ENCODE results near the gene DUSP16.
A peak's percentile ranks its signal among the peaks of the same experiment; 100 is the strongest.

DUSP16 gene

DNA sequence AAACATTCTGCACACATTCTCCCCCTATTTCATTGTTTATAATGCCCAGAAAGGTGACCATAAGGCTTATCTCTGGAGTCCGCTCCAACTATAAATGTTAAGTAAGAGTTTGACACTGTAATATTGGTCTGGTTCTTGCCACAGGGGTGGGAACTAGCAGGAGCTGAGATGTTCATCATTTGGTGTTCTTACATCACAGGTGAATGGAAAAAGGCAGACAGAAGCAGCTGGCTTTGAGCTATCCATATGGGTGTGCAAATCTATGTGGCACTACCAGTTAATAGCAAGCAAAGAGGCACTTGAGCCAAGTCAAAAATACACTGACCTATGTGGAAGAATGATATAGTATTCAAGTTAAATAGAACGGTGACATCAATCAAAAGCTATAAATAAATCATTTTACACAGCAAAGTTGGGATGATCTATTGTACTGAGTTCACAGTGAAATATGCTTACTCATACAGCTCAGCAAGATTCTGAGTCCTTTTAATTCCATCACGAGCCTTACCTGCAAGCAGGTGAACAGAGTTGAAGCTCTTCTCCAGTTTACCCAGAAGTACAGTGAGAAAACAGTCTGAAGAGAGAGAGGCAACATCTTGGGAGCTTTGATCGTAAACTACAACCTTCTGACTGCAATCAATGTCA lies 43.2 kb downstream of the DUSP16 start:
- no peak overlapping the region for H3K27ac ChIP-seq (replicated peaks; ENCODE audit: low read length)
- H3K23ac ChIP-seq (ENCODE audit: low read depth, low read length, poor library complexity) = no peak overlapping the region
- H2BK12ac ChIP-seq (ENCODE audit: low read length) = no peak overlapping the region
- no peak overlapping the region for H2AFZ ChIP-seq (ENCODE audit: low read length)
- no peak overlapping the region for H3K4ac ChIP-seq (ENCODE audit: low read length)
- no CpG with 5 or more reads among the region's 4 CpGs for WGBS, 2 donors (ENCODE audit: extremely low coverage in 2 of 2, insufficient read length in 2 of 2, insufficient replicate concordance in 1 of 2)
- H2BK15ac ChIP-seq (ENCODE audit: low read length) = no peak overlapping the region
- H3K36me3 ChIP-seq (replicated peaks in 1 of 2; ENCODE audit: control insufficient read depth in 2 of 2, insufficient read depth in 2 of 2, low read length in 2 of 2) = peaks cover 0 to 38% of the 10 kb centered on the region in 2 donors
- H3K79me1 ChIP-seq (ENCODE audit: low read depth, low read length) = no peaks in the 10 kb centered on the region
- H3K27me3 ChIP-seq (ENCODE audit: control insufficient read depth in 3 of 3, insufficient read depth in 3 of 3, low read depth in 1 of 3, low read length in 3 of 3) = no peaks in the 10 kb centered on the region
- peak overlapping the region in 1 of 2 donors; percentile 36 for H3K4me3 ChIP-seq (ENCODE audit: low read length in 2 of 2)
- H3K4me2 ChIP-seq (ENCODE audit: insufficient read depth, low read length, poor library complexity, severe bottlenecking) = no peak overlapping the region
- peaks cover 15 to 34% of the 10 kb centered on the region in 2 donors for H3K4me1 ChIP-seq (ENCODE audit: control insufficient read depth in 2 of 2, insufficient read depth in 1 of 2, low read depth in 1 of 2, low read length in 2 of 2)
- H3K9ac ChIP-seq (ENCODE audit: low read depth, low read length, poor library complexity) = no peak overlapping the region
- H2AK5ac ChIP-seq (ENCODE audit: low read depth, low read length) = no peak overlapping the region
- no peaks in the 10 kb centered on the region for H3K9me3 ChIP-seq (replicated peaks in 1 of 2; ENCODE audit: control insufficient read depth in 2 of 2, insufficient read depth in 1 of 2, low read depth in 1 of 2, low read length in 2 of 2)
- no peak overlapping the region for H2BK5ac ChIP-seq (ENCODE audit: low read length)
- DNase-seq (ENCODE audit: low spot score) = no peak
- no peak overlapping the region for H4K91ac ChIP-seq (ENCODE audit: low read depth, low read length, poor library complexity)
- H3K14ac ChIP-seq (ENCODE audit: low read length) = no peak overlapping the region
- no peak overlapping the region for H4K8ac ChIP-seq (ENCODE audit: low read depth, low read length)
- no peak overlapping the region for H3K18ac ChIP-seq (ENCODE audit: low read length)
- no peak overlapping the region for H2BK120ac ChIP-seq (ENCODE audit: low read depth, low read length)

DNA sequence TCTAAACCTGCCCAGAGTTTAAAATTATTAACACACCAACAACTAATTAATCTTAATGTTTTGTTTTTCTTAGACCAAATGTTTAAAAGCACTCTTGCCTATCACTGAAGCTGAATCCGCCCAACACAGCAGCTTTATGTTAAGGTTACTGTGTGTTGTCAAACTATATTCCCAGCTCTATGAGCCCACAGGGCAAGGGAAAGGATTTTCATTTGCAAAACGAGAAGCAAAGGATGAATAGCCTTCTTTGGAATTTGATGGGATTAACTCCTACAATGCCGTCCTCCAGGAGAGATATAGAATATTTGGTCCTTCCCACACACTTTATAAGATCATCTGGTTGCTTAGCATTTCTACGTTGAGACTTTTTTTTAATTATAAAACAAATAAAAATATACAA lies 43.7 kb downstream of the DUSP16 start:
- Histone ChIP-seq H3K36me3 (replicated peaks in 1 of 2; ENCODE audit: control insufficient read depth in 2 of 2, insufficient read depth in 2 of 2, low read length in 2 of 2) (peaks cover 0 to 38% of the 10 kb centered on the region in 2 donors), H2AFZ (ENCODE audit: low read length) (no peak overlapping the region), H3K79me1 (ENCODE audit: low read depth, low read length) (no peaks in the 10 kb centered on the region), H3K4me2 (ENCODE audit: insufficient read depth, low read length, poor library complexity, severe bottlenecking) (no peak overlapping the region), H3K18ac (ENCODE audit: low read length) (no peak overlapping the region), H3K23ac (ENCODE audit: low read depth, low read length, poor library complexity) (no peak overlapping the region), H3K9me3 (replicated peaks in 1 of 2; ENCODE audit: control insufficient read depth in 2 of 2, insufficient read depth in 1 of 2, low read depth in 1 of 2, low read length in 2 of 2) (no peaks in the 10 kb centered on the region), H3K4ac (ENCODE audit: low read length) (no peak overlapping the region), H4K91ac (ENCODE audit: low read depth, low read length, poor library complexity) (no peak overlapping the region), H3K4me3 (ENCODE audit: low read length in 2 of 2) (no peak overlapping the region), H2BK120ac (ENCODE audit: low read depth, low read length) (no peak overlapping the region), H2BK12ac (ENCODE audit: low read length) (no peak overlapping the region), H3K9ac (ENCODE audit: low read depth, low read length, poor library complexity) (no peak overlapping the region), H3K27ac (replicated peaks; ENCODE audit: low read length) (no peak overlapping the region), H4K8ac (ENCODE audit: low read depth, low read length) (no peak overlapping the region), H3K27me3 (ENCODE audit: control insufficient read depth in 3 of 3, insufficient read depth in 3 of 3, low read depth in 1 of 3, low read length in 3 of 3) (no peaks in the 10 kb centered on the region), H3K14ac (ENCODE audit: low read length) (no peak overlapping the region), H3K4me1 (ENCODE audit: control insufficient read depth in 2 of 2, insufficient read depth in 1 of 2, low read depth in 1 of 2, low read length in 2 of 2) (peaks cover 12 to 39% of the 10 kb centered on the region in 2 donors), H2BK5ac (ENCODE audit: low read length) (no peak overlapping the region), H2BK15ac (ENCODE audit: low read length) (no peak overlapping the region), H2AK5ac (ENCODE audit: low read depth, low read length) (no peak overlapping the region)
- no CpG with 5 or more reads among the region's 4 CpGs for WGBS, 2 donors (ENCODE audit: extremely low coverage in 2 of 2, insufficient read length in 2 of 2, insufficient replicate concordance in 1 of 2)
- DNase-seq (ENCODE audit: low spot score) = no peak

DNA sequence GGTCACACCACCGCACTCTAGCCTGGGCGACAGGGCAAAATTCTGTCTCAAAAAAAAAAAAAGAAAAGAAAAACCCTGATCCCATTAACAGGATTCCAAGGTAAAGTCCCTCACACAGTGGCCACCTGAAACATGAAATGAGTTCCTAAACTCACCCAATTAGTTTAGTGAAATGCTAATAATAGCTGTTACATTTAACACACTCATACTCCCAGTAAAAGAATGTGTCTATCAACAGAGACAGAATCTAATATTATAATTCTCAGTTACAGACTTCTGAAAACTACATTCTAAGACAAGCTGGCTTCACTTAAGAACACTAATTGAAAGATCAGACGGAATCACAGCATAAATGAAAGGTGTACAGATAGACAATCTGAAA lies 44.2 kb downstream of the DUSP16 start:
- H2BK12ac ChIP-seq (ENCODE audit: low read length) = no peak overlapping the region
- no peak overlapping the region for H4K8ac ChIP-seq (ENCODE audit: low read depth, low read length)
- no CpG with 5 or more reads among the region's 3 CpGs for WGBS, 2 donors (ENCODE audit: extremely low coverage in 2 of 2, insufficient read length in 2 of 2, insufficient replicate concordance in 1 of 2)
- no peak overlapping the region for H2AFZ ChIP-seq (ENCODE audit: low read length)
- no peak overlapping the region for H4K91ac ChIP-seq (ENCODE audit: low read depth, low read length, poor library complexity)
- H3K27ac ChIP-seq (replicated peaks; ENCODE audit: low read length) = no peak overlapping the region
- no peak overlapping the region for H3K4me2 ChIP-seq (ENCODE audit: insufficient read depth, low read length, poor library complexity, severe bottlenecking)
- H3K4me1 ChIP-seq (ENCODE audit: control insufficient read depth in 2 of 2, insufficient read depth in 1 of 2, low read depth in 1 of 2, low read length in 2 of 2) = peaks cover 8 to 44% of the 10 kb centered on the region in 2 donors
- H2AK5ac ChIP-seq (ENCODE audit: low read depth, low read length) = no peak overlapping the region
- no peak overlapping the region for H3K9ac ChIP-seq (ENCODE audit: low read depth, low read length, poor library complexity)
- H3K18ac ChIP-seq (ENCODE audit: low read length) = no peak overlapping the region
- no peaks in the 10 kb centered on the region for H3K79me1 ChIP-seq (ENCODE audit: low read depth, low read length)
- H3K27me3 ChIP-seq (ENCODE audit: control insufficient read depth in 3 of 3, insufficient read depth in 3 of 3, low read depth in 1 of 3, low read length in 3 of 3) = no peaks in the 10 kb centered on the region
- no peak overlapping the region for H2BK120ac ChIP-seq (ENCODE audit: low read depth, low read length)
- H3K4me3 ChIP-seq (ENCODE audit: low read length in 2 of 2) = no peak overlapping the region
- no peak overlapping the region for H2BK15ac ChIP-seq (ENCODE audit: low read length)
- no peak for DNase-seq (ENCODE audit: low spot score)
- no peaks in the 10 kb centered on the region for H3K9me3 ChIP-seq (replicated peaks in 1 of 2; ENCODE audit: control insufficient read depth in 2 of 2, insufficient read depth in 1 of 2, low read depth in 1 of 2, low read length in 2 of 2)
- H3K14ac ChIP-seq (ENCODE audit: low read length) = no peak overlapping the region
- no peak overlapping the region for H3K23ac ChIP-seq (ENCODE audit: low read depth, low read length, poor library complexity)
- H2BK5ac ChIP-seq (ENCODE audit: low read length) = no peak overlapping the region
- peaks cover 0 to 38% of the 10 kb centered on the region in 2 donors for H3K36me3 ChIP-seq (replicated peaks in 1 of 2; ENCODE audit: control insufficient read depth in 2 of 2, insufficient read depth in 2 of 2, low read length in 2 of 2)
- H3K4ac ChIP-seq (ENCODE audit: low read length) = no peak overlapping the region

DNA sequence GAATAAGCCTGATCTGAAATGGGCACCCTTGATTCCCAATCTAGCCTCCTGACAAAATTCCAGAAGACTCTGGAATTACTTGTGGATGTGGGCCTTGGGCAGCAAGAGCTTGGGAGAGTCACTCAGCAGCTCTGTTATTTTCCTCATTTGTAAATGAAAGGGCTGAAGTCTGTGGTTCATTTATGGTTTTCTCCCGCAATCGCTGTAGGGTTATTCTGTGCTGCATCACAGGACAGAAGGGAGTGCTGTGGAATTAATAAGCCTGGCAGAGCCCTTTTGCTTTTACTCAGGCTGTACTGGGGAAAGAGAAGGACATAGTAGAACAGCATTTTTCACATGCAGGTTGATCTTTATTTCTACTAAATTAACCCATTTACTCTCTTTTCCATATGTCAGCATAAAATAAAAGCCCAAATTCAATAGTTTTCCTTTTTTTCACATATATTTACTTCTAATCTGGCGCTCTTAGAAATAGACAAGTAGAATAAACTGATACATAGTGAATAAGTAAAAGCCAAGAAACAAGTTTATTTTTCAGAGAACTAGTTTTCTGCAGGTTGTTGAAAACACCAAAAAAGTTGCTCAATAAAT lies 49.2 kb downstream of the DUSP16 start:
- Histone ChIP-seq H2AFZ (ENCODE audit: low read length) (no peak overlapping the region), H3K27ac (replicated peaks; ENCODE audit: low read length) (no peak overlapping the region), H3K36me3 (replicated peaks in 1 of 2; ENCODE audit: control insufficient read depth in 2 of 2, insufficient read depth in 2 of 2, low read length in 2 of 2) (peaks cover 0 to 29% of the 10 kb centered on the region in 2 donors), H4K91ac (ENCODE audit: low read depth, low read length, poor library complexity) (no peak overlapping the region), H3K9ac (ENCODE audit: low read depth, low read length, poor library complexity) (no peak overlapping the region), H4K8ac (ENCODE audit: low read depth, low read length) (no peak overlapping the region), H2AK5ac (ENCODE audit: low read depth, low read length) (no peak overlapping the region), H3K4ac (ENCODE audit: low read length) (no peak overlapping the region), H3K27me3 (ENCODE audit: control insufficient read depth in 3 of 3, insufficient read depth in 3 of 3, low read depth in 1 of 3, low read length in 3 of 3) (no peaks in the 10 kb centered on the region), H2BK5ac (ENCODE audit: low read length) (no peak overlapping the region), H3K4me2 (ENCODE audit: insufficient read depth, low read length, poor library complexity, severe bottlenecking) (no peak overlapping the region), H2BK15ac (ENCODE audit: low read length) (no peak overlapping the region), H3K18ac (ENCODE audit: low read length) (no peak overlapping the region), H3K9me3 (replicated peaks in 1 of 2; ENCODE audit: control insufficient read depth in 2 of 2, insufficient read depth in 1 of 2, low read depth in 1 of 2, low read length in 2 of 2) (no peaks in the 10 kb centered on the region), H3K4me1 (ENCODE audit: control insufficient read depth in 2 of 2, insufficient read depth in 1 of 2, low read depth in 1 of 2, low read length in 2 of 2) (peaks cover 4 to 14% of the 10 kb centered on the region in 2 donors), H3K23ac (ENCODE audit: low read depth, low read length, poor library complexity) (no peak overlapping the region), H3K4me3 (ENCODE audit: low read length in 2 of 2) (no peak overlapping the region), H3K14ac (ENCODE audit: low read length) (no peak overlapping the region), H2BK12ac (ENCODE audit: low read length) (no peak overlapping the region), H3K79me1 (ENCODE audit: low read depth, low read length) (no peaks in the 10 kb centered on the region), H2BK120ac (ENCODE audit: low read depth, low read length) (no peak overlapping the region)
- no CpG with 5 or more reads among the region's 3 CpGs for WGBS, 2 donors (ENCODE audit: extremely low coverage in 2 of 2, insufficient read length in 2 of 2, insufficient replicate concordance in 1 of 2)
- no peak for DNase-seq (ENCODE audit: low spot score)
